HG03135 (cell line): ENCODE results near the gene ATG2A.

Experiments
- ATAC-seq: cut with Tn5 transposase; IDR thresholded peaks from one replicate; pipeline ENCODE4 v1.9.1; 2021; ENCODE audit warnings: mild to moderate bottlenecking, moderate library complexity; ENCODE audit not compliant: unreplicated experiment

ATG2A gene

DNA sequence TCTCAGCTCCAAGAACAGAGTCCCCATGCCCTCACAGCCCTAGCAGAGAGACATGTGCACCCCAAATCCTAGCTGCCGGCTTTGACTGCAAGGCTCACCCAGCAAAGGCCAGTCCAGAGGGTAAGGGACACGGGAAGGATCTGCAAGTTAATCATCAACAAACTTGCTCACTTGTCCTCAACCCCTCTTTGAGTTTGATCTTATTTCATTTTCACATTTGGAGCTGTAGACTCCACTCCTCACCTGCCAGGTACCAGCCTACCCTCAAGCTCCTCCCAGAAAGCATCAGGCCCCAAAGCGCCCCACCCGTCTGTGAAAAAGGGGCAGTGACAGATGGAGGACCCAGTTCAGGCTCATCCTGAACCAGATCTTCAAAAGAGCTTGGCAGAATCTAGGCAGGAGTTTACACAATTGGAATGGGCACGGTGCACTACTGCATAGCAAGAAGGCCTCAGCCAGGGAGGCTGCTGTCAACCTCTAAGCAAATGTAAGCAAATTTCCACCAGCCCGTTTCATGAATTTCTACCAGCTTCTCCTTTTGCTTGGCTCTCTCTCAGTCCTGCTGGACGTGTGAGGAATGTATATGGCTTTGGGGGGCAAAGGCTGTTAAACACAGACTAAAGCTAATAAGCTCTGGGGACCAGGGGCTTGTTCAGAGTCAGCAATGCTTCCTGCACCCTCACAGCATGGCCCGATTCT, 44.1 kb downstream of the ATG2A start:
- no peak for ATAC-seq

DNA sequence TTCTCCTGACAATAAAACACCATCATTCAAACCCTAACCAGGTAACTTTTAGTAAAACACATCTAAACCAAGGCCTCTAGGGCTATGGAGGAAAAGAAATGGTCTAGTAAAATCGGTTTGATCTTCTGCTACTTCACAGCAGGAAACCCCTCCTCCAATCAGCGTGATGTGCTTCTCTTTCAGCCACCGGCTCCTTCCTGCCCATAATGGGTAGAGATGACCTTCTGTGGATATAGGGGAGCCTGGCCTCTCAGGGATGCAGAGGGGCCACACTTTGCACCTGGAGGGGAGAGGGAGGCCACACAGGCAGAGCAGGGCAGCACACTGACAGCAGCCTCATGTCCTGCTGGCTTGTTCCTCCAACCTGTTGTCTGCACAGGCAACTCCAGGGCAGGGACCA, 45.5 kb downstream of the ATG2A start:
- no peak for ATAC-seq

DNA sequence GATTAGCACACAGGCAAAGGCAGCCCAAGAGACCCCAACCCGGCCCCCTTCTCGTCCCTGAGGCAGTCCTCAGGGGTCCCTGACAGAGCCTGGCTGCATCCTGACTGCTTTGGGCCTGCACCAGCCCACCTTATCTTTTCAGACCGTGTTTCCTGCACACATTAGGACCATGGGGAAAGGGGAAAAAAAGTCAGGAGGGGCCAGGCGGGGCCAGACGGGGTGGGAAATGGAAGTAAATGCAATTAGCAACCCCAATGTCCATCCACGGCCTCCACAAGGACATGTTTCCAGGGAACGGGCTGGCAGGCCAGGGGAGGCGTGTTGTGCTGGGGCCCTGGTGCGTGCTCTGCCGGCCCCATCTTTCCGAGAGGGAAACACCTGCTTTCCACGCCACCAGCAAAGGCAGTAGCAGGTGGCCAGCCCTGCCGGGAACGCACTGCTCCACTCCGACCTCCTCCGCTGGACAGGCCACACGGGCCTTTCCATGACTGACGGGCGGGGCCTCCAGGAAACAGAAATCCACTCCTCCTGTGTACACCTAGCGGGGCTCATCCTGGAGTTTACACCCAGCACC, 46.0 kb downstream of the ATG2A start:
- ATAC-seq: no peak

DNA sequence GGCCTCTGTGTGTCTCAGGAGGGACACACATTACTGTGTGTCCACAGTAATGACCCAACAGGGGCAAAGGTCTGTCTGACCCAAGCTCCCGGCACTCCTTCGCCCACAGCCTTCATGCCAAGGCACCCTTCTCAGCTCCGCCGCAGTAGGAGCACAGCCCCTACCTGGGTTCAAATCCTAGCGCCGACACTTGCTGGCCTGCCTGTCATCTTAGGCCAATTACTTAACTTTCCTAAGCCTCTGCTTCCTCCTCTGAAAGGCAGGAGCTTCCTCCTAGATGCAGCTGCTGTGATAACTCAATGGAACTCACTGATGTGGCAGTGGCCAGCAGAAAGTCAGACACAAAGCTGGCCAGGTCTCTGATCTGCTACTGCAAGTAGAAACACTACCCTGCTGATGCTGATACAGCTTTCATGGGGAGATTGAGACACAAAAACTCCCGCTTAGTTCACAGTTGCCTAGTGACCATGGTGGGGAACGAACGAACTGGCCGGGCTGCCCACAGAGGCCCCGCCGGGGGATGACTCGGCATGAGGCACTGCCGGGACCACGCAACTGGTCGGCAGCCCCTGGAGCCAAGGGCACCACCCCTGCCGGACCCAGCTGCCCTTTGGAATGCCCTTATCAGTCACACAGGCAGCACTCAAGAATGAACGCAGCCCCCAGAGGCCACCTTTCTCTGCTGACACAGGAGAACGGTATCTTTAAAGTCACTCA, 46.7 kb downstream of the ATG2A start:
- ATAC-seq: no peak

DNA sequence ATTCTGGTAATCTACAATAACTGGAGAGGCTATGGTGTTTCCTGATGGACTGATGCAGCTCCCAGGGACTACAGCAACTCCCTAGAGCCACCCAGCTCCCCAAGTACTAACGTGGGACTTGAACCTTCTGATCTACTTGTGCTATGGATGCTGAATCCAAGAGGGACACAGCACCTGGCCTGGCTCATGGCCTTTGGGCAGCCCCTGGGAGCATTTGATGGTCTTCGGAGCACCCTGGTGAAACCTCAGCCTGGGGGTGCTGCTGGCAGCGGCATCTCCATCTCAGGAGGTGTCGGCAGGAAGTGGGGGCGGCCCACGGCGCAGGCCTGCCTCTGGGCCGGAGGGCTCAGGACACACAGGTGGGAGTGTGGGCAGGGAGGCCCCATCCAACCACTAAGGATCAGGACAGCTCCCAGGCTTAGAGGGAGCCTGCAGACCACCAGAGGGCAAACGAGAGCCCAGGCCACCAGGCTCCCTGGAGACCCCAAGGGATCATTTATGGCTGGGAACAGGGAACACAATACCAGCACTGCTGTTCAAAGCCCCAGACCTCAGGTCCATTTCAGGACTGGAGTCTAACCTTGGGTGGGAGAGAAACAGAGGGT, 47.3 kb downstream of the ATG2A start:
- ATAC-seq: no peak

DNA sequence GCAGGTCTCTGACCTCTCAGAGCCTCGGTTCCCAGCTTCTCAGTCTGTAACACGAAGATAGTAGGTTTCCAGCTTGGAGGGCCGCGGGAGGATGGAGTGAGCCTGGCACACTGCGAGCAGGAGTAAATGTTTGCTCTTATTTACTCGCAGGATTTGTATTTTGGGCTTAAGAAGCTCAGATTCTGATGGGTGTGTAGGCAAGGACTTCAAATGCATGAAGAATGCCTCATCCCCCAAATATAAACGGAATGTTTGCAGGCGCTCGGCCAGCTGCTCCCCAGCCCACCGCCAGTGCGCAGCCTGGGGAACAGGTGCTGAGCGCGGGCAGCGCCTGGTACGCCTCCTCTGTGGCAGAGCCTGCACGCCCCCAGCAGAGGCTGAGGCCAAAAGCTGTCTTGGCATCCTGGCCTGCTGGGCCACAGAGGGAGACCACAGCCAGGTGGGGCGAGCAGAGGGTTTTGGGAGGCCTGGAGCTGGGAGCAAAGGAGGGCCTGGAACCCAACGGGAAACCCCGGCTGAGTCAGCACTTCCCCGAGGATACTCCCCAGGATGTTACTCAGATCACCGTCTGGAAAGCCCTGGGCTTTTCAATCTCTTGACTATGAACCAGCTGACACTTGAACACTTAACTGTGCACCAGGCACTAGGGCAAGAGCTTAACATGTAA, 48.0 kb downstream of the ATG2A start:
- no peak for ATAC-seq

DNA sequence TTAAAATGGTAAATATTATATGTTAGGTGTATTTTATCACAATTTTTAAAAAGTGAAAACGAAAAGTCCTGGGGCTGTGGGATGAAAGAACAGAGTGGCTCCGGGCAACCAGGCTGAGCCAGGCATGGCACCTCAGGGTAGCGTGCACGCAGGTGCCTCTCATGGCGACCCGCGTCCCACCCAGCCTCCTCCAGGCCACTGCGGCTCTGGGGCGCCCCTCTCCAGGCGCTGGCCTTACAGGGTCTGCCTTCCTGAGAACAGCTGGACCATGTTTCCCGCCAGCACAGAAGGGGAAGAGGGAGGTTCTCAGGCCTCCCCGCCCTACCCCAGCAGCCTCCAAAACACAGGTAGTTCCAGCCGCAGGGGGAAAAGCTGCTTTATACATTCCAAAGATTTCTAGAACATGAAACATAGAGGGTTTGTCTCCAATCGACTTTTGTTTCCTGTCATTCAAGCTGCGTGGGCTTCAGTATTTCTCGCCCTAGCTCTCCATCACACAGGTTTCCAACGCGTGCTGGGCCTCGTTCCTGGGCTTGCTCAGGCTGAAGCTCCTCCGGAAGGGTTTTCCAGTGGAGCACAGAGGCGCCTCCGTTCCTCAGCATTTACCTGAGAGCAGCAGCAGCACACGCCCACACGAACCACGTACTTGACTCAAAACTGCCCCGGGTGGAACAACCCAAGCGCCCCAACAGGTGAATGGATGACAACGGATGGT, 49.1 kb downstream of the ATG2A start:
- ATAC-seq: no peak

DNA sequence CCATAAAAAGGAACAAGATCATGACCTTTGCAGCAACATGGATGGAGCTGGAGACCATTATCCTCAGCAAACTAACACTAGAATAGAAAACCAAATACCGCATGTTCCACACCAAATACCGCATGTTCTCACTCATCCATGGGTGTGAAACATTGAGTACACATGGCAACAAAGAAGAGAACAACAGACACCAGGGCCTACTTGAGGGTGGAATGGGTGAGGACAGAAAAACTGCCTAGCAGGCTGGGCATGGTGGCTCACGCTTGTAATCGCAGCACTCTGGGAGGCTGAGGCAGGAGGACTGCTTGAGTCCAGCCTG, 50.9 kb downstream of the ATG2A start:
- peak; percentile 4 for ATAC-seq

DNA sequence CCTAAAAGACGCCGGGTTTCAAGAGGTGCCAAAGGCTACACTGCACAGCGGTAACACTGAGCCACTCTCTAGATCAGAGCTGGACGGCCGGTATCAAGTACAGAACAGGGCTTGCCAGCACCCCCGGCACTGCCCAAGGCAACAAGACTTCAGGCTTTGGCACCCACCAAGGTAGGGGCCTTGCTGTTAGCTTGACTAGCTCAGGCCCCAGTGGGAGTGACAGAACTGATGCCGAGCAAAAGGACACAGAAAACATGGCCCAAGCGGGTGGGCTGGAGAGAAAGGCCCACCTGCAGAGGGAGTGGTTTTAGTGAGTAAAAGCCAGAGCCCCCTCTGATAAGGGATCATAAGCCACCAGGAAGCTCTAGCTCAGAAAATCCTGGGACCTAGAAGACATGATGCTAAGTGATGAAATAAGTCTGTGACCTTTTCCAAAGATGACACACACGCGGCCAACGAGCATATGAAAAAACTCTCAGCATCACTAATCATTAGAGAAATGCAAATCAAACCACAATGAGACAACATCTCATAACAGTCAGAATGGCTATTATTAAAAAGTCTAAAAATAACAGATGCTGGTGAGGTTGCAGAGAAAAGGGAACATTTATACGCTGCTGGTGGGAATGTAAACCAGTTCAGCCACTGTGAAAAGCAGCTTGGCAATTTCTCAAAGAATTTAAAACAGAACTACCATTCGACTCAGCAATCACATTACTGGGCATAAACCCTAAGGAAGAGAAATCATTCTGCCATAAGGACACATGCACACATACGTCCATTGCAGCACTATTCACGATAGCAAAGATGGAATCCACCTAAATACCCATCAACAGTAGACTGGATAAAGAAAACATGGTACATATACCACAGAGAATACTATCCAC, 51.5 kb downstream of the ATG2A start:
- peak; percentile 39 for ATAC-seq

DNA sequence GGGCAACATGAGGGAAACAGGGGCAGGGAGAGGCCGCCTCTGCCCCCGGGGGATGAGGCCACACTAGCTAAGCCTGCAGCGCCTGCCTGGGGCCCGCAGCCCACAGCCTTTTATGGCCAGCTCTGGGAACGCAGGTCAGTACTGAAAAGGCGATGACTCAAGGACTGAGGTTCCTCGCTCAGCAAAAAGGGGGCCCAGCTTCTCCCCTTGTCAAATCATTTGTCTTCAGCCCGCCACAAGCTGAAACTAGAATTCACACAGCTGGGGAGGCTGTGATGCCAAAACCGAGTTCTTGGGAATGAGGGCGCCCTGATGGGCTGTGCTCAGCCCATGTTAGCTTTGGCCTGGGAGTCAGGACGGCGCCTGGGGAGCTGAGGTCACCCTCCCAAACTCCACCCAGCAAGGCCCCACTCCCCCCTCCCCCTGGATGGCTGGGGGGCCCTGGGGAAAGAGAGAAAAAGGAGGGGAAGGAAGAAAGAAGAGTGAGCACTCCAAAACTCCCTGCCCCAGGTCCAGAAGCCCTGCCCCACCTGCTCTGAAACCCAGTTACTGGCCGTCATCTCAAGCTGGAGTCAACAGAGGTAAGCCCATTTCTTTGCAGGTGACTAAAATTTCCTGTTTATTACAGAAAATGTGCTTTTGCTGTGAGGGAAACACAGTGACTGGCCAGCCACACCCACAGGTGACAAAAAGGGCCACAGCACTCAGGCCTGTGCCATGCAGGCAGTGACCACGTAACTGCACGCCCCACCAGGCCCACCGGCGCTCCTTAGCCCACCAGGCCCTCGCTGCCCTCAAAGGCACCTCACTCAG, 52.3 kb downstream of the ATG2A start:
- ATAC-seq: peak; percentile 1

DNA sequence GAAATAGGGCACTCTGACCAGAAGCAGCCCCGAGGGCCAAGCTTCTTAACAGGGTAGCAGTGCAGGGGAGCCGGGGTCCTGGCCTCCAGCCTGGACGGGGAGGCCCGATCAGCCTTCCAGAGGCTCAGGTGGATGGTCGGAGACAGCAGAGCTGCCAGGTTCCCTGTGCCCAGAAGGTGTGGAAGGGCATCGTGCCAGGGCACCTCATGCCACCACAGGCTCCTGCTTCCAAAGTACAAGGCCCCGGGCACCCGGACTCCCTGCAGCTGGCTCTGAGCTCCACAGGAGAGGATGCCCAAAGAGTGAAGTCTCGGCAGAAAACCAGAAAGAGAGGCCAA, 52.9 kb downstream of the ATG2A start:
- ATAC-seq: no peak

DNA sequence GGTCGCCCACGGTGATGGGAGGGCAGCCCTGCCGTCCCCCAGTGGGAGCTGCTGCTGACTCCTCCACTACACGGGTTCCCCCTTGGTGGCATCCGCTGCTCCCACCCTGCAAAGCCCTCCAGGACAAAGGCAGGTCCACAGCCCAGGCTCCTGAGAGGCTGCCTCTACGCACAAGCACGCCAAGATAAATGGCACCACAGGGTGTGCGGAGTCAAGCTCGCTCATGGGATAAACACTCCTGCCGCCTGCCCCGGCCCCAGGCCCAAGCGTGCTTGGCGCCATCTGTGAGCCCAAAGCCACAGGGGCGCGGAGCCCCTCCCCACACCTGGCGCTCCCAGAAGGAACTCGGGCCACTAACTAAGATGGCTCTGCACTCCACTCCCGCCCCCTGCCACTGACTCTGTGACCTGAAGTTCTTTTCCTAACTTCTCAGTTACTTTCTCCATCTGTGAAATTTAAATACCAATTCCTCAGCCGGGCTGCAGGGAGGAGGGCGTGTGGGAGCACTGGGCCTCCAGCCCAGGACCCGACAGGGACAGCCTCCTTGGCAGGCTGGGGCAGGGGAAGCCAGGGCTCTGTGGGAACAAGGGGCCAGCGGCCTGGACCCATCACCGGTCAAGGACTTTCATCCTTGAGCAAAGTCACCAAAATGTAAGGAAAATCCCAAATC, 53.5 kb downstream of the ATG2A start:
- no peak for ATAC-seq

DNA sequence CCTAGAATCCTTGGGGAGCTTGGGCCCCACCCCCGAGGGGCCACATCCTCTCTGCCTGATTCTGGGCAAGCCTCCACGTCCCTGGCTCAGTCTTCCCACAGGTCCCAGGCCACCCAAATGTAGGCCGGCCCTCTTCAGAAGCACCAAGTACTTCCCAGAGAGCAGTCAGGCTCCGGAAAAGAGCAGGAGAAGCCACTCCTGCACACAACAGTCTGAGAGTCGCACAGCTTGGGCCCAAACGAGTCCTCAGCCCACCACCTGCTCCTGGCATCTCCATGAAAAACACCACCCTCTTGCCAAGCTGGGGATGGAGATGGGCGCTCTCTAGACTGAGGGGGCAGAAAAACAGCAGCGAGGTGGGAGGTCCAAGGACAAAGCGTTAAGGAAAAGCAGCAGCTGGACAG, 54.0 kb downstream of the ATG2A start:
- no peak for ATAC-seq

DNA sequence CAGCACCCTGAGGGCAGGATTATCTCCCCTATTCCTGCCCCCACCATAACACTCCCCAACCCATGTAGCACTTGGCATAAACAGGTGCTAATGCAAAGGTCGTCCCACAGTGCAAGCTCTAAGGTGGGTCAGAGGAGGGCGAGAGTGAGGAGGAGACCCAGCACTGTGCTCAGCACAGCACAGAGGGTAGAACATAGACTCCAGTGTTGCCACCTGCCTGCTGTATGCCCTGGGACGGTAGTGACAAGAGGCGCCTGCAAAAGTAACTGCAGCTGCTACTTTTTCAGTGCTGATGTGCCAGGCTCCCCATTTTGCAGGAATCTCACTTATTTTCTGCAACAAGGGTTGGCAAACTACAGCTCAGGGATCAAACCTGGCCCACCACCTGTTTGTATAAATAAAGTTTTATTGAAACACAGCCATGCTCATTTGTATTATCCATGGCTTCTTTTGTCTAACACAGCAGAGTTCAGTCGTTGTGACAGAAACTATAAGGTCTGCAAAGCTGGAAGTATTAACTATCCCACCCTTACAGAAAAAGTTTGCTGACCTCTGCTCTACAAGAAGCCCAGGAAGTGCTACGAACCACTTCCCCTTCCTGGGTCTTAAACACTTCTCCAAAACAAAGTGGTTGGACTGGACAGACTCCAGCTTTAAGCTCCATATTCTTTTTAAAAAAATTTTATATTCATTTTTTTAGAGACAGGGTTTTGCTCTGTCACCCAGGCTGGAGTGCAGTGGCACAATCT, 55.6 kb downstream of the ATG2A start:
- no peak for ATAC-seq

DNA sequence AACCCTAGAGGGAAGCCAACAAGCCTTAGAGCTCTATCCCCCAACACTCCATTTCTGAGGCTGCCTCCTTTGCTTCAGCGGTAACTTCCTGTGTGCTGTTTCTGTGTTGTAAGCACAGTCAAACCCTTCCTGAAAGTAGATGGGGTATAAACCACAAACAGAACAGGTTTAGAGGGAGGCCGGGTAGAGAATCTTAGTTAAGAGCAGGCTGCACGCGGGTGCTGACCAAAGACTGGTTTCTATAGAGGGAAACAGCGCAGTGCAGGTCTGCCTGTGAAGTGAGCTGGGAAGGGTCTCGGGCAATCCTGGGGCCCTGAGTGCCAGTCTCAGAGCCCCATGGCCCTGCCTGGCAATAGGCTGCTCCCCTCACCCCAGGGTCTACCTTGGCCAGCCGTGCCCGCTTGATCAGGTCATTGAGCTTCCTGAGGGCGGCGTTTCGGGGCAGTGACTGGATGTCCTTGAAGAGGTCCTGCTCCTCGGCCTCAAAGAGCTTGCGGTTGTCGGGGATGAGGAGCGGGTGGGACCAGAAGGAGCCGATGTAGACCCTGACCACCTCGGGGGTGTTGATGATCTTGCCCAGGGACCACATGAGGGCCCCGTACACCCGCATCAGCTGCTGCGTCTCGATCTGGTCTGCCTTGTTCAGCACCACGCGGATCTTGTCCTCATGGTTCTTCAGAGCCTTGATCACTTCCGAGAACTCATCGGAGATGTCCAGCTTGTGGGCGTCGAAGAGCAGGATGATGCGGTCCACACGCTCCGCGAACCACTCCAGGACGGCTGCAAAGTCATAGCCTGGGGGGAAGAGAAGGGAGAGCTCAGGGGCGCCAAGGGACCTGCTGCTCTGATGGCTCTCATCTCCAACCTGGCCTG, 57.2 kb downstream of the ATG2A start:
- ATAC-seq: peak; percentile 71

DNA sequence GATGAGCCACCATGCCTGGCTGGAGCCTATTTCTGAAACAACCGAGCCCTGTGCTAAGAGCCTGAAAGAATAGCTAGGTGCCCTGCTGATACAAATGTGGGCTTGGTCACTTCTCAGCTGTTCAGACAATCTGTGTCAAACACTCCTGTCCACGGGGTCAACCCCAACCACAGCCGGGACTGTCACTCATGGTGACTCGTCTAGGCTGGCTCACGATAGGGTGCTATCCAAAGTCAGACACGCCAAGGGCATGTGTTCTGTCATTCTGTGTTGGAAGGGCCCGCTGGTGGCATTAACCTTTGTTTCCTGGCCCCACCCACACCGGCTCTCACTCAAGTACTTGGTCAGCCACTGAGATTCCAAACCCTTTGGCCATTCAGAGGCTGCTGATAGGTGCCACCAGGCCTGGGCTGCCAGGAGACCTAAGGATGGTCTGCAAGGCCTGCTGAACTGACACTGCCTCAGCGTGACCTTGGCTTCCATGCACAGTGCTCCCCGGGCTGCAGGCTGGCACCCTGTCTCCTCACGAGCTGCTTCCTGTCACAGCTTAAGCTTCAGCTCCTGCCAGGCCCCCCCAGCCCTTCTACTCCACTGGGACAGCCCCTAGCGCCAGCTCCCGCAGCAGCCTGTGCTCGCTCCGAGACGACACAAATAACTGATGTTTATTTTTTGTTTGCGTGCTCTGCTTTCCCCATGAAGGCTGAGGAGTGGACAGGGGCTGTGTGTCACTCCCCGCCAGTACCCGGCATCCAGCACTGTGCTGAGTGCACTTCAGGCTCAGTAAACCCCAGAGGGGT, 58.3 kb downstream of the ATG2A start:
- ATAC-seq: no peak
